IPS-NIHi7 (cell line): Measurements from ENCODE around the gene RAP1A.
"Not testable (repeated sequence)": the region's sequence is repeated elsewhere in the genome, so short reads cannot be mapped to it uniquely, and the experiment has no call there.

Source experiments
- DNase-seq: peaks from one replicate; pipeline ENCODE4 v3.0.0; 2012; ENCODE audit warnings: mixed read lengths; ENCODE audit errors: extremely low spot score

Gene RAP1A

DNA sequence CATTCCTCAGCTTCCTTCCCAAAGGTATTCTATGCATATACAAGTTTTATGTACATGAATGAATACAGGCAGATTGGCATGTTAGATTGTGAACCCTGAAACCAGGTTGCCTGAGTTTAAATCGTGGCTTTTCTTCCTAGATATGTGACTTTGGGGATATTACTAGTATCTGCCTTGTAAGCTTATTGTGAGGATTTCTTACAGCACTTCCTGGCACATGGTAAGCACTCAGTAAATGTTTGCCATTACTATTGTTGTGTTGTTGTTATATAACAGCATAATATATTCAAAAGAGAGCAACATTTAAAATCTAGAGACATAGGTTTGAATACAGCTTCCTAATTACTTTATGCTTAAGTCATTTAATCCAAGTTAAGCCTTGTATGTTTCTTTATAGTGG, 45.1 kb downstream of the RAP1A start:
- DNase-seq: no peak

GRCh38 chr1:111665497-111665896, 45.9 kb downstream of the RAP1A start:
- DNase-seq: no peak

GRCh38 chr1:111666828-111667227, 47.2 kb downstream of the RAP1A start:
- DNase-seq: no peak

DNA sequence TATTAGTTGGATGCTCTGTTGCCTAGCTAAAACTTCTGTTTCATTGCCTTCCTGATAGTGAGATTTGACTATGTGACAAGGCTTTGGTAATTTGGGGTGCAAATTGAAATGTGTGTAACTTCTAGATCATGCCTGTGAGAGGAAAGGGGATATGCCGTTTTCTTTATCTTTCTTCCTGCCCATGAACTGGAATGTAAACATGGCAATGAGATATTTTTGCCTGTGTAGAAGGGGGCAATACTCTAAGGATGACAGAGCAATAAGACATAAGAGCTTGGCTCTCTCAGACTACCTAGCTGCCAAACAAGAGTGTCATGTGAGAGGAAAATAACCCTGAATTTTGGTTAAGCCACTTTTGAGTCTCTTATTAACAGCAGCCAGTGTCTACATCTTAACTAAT, 49.7 kb downstream of the RAP1A start:
- DNase-seq: no peak

DNA sequence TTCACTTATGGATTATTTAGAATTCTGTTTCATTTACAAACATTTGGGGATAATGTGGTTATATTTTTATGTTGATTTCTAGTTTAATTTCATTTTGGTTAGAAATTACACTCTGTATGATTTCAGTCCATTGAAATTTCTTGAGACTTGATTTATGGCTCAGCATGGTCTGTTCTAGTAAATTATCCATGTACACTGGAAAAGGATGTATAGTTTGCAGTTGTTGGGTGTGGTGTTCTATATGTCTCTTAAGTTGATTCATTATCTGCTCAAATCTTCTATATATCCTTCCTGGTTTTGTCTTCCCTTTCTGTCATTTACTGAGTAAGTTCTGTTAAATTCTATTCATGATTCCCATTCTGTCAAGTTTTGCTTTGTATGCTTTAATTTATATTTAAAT, 52.3 kb downstream of the RAP1A start:
- DNase-seq: no peak

DNA sequence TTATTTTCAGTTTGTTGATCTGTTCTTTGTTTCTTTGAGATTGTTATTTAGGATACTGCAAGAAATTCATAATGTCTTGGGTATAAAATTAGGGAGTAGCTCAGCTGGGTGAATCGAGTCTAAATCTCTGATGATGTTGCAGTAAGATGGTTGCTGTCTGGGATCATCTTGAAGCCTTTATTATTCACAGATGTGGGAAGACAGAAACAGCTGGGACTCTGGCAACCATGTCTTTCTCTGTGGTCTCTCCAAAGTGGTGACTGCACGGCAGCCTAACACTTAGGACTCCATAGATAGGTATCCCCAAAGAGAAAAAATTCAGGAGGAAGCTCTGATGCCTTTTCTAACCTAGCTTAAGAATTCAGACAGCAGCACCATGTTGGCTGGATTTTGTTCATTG, 52.7 kb downstream of the RAP1A start:
- DNase-seq: no peak

- DNase-seq: no peak
Observed at GRCh38 chr1:111677604-111678003, 58.0 kb downstream of the RAP1A start.

DNA sequence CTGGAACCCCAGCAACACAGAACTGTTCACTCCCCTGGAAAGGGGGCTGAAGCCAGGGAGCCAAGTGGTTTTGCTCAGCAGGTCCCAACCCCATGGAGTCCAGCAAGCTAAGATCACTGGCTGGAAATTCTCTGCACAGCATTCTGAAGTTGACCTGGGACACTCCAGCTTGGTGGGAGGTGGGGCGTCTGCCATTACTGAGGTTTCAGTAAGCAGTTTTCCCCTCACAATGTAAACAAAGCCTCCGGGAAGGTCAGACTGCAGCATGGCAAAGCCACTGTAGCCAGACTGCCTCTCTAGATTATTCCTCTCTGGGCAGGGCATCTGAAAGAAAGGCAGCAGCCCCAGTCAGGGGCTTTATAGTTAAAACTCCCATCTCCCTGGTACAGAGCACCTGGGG, 60.0 kb downstream of the RAP1A start:
- DNase-seq: no peak

DNA sequence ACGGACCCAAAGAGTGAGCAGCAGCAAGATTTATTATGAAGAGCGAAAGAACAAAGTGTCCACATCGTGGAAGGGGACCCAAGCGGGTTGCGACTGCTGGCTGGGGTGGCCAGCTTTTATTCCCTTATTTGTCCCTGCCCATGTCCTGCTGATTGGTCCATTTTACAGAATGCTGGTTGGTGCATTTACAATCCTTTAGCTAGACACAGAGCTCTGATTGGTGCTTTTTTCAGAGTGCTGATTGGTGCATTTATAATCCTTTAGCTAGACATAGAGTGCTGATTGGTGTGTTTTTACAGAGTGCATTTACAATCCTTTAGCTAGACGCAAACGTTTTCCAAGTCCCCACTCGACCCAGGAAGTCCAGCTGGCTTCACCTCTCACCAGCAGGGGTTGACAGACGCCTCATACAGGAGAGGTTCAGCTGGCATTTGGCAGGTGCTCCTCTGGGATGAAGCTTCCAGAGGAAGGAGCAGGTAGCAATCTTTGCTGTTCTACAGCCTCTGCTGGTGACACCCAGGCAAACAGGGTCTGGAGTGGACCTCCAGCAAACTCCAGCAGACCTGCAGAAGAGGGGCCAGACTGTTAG, 60.7 kb downstream of the RAP1A start:
- DNase-seq: not testable (repeated sequence)

- not testable (repeated sequence) for DNase-seq
Observed at GRCh38 chr1:111685293-111686153, 65.9 kb downstream of the RAP1A start.

GRCh38 chr1:111690306-111690617, 70.7 kb downstream of the RAP1A start:
- DNase-seq: no peak

DNA sequence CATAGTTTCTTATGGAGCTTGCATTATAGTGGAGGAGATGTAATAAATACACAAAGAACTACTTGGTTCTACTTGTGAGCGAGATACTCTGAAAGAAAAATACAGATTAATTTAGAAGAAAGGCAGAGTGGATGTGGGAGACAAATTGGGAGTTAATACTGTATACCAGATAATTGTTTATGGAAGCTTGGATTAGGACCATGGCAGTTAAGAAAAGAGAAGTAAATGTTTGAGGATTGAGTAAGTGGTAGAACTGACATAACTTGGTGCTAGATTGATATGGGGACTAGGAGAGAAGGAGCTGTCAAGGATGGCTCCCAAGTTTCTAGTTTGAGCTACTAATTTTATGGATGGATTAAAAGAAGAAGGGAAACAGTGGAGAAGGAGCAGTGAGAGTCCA, 72.3 kb downstream of the RAP1A start:
- DNase-seq: no peak

GRCh38 chr1:111695801-111696200, 76.2 kb downstream of the RAP1A start:
- no peak for DNase-seq

- DNase-seq: no peak
Observed at GRCh38 chr1:111696330-111696729, 76.7 kb downstream of the RAP1A start.

GRCh38 chr1:111699268-111699667, 79.7 kb downstream of the RAP1A start:
- DNase-seq: no peak

DNA sequence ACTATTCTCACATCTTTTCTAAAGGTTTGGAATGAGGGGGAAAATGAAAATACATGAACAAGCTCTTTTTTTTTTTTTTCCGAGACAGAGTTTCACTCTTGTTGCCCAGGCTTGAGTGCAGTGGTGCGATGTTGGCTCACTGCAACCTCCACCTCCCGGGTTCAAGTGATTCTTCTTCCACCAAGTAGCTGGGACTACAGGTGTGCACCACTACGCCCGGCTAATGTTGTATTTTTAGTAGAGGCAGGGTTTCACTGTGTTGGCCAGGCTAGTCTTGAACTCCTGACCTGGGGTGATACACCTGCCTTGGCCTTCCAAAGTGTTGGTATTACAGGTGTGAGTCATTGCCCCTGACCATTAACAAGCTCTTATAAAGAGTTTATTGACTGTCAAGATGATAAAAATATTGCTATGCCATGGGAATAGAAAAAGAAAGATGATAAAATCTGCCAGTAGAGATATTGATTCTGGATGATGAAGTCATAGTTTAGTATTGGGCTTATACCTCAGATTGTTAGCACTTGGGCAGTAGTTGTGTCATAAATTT, 83.0 kb downstream of the RAP1A start:
- DNase-seq: no peak

DNA sequence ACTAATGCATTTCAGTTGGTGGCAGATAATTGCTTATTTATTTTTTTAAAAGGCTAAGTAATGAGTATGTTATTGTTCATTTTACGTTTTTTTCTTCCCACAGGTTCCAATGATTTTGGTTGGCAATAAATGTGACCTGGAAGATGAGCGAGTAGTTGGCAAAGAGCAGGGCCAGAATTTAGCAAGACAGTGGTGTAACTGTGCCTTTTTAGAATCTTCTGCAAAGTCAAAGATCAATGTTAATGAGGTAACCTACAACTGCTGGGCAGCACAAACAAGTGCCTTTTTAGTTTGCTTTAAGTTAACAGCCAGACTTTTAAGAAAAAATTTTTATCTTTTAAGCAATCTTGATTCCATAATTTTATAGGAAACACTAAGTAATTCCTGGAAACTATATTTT, 84.7 kb downstream of the RAP1A start:
- DNase-seq: no peak

- DNase-seq: no peak
Observed at GRCh38 chr1:111704776-111705175, 85.2 kb downstream of the RAP1A start.

DNA sequence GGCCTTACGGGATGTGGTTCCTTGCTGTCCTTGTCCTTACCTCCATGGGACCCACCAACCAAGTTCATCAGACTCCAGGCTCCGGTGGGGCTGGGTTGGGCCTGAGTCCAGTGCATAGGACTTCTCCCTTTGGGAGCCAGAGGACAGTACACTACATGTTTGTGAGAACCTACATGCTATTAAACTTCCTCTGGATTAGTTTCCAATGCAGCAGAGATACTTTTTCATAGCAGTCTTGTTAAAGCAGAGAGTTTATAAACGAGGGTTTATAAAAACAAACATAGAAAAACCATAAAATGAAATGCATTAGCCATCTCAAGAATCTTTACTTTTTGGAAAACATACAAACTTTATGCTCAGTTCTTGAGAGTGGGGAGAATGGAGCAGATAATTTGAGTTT, 86.3 kb downstream of the RAP1A start:
- DNase-seq: no peak

- DNase-seq: no peak
Observed at GRCh38 chr1:111706921-111707320, 87.3 kb downstream of the RAP1A start.

- DNase-seq: no peak
Observed at GRCh38 chr1:111707906-111708305, 88.3 kb downstream of the RAP1A start.

- no peak for DNase-seq
Observed at GRCh38 chr1:111709986-111710385, 90.4 kb downstream of the RAP1A start.

DNA sequence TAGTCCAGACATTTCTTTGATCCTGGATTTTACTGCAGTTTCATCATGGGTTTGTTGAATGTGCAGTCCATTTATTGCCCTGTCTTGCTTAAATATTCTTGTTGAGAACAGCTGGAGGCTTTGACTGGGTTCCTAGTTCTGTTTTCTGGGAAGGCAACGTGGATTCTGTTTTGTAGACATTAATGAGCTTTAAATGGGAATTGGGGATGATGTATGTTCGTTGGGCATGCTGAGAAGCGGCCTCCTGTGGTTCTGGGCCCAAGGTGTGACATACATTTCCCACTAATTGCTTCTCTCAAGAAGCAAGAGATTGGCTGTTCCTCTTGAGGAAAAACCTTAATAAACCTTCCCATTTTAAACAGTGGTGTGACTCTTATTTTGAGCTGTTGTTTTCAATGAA, 96.7 kb downstream of the RAP1A start:
- no peak for DNase-seq
